Stimulated activated CD4-positive, alpha-beta T cell treated with anti-CD3 and anti-CD28 coated beads, Interleukin-1b, Interleukin-23, amount 100 ng/mL, for 4 hours (primary cell): Measurements from ENCODE around the gene GRHL3.

Source experiments
- DNase-seq, 2 donors: peaks; one replicate each; pipeline ENCODE4 v3.0.0-alpha.2; 2020; ENCODE audit warnings: low read depth in 2 of 2

The GRHL3 gene

DNA sequence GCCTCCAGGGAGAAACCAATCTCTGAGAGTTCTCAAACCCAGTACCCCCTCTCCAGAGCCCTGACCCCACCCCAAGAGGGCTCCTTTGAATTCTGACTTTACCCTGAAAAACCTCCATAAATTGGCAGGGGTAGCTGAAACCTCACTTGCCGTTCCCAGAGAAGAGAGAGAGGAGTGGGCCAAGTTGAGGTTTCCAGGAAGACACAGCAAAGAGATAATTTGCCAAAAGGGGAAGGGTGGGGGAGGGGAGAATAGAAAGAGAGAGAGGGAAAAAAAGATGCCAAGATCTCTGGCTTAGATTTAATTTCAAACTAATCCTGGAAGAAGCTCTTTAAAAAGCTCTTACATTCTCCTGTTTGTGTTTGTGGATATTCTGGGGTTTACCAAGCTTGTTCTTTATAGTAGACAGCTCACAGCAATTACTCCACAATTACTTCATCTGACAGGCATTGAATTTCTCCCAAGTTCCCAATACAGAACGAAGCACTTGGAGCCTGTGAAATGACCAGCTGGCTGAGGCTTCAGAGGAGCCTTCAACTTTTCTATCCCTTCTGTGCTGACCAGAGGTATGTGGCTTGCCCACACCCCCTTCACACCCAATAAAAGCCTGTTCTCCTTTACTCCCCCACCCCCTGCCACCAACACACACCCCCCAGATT lies 1.1 kb upstream of the GRHL3 start:
- no peak for DNase-seq

DNA sequence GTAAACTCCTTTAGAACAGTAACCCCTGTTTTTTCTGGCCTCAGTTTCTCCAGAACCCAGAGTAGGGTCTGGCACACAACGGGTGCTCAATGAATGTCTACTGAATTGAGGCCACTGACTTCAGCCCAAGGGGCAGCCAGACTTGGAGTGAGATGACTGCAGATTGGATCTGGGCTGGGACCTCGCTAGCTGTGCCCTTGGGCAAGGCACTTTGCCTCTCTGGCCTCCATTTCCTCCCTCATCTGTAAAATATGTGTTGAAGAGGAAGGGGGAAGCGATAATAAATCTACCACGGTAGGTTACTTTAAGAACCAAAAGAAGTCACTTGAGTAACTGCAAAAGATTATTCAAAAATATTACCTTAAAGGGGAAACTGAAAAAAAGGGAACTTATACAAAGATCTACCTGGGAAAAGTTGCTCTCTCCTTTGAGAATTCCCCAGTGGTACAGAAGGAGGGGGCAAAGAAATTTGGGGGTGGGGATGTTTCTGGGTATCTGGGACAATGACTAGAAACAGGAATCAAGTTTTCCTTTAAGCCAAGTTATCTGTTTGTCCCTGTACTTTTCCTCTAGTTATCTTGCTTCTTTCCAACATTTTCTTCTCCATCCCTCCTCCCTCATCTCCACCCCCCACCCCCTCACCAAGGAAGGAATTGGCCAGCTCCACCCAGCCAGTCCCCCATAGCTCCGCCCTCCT lies 394 bp upstream of the GRHL3 start:
- no peak for DNase-seq

DNA sequence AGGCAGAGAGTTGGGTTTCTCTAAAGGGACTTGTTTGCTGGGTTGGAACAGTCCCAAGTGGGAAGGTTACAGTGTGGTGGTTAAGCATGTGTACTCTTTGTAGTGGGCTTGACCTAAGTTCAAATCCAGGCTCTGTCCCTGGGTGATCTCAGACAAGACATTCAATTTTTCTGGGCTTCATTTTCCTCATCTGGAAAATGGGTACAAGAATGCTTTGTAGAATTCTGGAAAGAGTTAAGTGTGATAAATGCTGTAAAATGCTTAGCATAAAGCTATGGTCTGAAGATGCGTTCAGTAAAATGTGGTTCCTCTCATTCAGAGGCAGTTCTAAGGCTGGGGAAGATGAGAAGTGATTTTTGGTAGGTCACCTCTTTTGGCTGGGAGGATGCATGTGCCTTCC lies 805 bp downstream of the GRHL3 start:
- DNase-seq, result no peak

DNA sequence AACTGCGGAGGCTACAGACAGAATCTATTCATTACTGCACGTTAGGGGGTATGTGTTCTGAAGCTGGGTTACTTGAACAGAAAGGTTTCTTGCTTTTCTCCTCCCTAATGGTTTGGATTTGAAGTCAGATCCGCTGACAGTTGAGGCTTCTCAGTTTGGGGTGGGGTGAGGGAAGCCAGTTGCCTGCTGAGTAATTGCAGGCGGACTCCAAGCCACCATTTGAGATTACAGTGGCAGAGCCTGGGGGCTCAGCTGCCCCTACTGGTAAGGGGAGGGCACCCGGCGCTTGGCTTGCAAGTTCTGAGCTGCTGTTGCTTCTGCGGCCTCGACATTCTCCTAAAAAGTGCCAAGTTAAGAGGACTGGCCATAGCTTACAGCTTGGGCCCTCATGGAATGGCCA lies 2.0 kb downstream of the GRHL3 start:
- no peak for DNase-seq

DNA sequence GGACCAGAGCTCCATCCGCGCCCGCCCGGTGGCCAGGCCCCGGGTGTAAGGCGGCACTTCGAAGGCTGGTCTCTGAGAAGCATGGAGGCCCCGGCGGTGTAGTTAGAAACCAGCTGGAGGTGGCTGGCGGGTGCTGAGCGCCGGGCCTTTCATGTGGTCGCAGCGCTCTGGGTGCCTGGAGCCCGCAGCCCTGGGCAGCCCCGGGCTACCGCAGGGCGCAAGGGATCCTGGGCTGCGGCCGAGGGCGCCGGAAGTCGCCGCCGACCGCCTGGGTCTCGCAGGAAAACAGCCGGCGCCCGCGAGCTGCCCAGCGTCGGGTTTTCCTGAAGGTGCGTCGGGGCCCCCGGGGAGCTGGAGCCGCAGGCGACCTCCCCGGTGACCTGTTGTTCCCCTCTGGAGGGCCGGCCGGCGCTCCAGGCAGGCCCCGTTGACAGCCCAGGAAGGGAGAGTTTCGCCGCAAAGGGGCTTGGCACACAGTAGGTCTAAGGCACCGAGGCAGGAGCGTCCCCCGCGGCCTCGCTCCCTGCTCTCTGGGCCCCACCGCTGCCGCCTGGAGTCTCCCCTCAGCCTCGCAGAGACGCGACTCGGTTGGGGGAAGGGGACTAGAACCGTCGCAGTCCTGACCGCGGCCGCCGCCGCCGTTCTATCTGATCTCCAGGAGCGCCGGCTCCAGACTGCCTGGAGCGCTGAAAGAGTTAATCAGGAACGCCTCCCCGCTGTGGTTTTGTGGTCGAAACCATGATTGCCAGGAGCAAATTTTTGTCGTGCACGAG lies 2.7 kb downstream of the GRHL3 start:
- DNase-seq, result peak; percentile 37 to 49

DNA sequence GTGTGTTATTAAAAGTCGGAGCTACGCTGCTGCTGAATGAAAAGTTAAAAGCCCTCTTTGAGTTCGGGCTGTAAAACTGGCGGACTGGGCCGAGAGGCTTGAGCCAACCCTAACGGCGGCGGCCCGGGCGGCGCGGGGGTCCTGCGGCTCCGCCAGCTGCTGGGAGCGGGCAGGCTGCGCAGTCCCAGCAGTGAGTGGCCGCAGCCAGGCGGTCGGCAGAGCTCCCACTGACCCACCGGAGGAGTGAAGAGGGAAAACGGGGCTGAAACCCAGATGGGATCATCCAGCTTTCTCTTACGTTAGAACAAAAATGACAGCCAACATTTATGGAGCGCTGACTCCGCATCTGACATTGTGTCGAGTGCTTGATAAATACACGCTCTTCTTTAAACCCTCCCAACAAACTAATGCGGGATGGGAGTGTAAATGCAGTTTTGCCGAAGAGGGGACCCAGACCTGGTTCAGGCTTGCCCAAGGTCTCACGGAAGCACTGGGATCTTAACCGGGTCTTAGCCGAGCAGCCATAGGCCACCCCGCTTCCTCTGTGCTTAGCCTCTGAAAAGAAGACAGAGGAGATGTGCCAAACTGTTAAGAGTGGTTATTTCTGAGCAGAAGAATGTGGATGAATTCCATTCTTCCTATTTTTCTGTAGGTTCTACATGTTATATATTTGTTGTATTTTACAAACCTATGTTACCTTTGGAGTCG lies 3.5 kb downstream of the GRHL3 start:
- DNase-seq, result no peak

DNA sequence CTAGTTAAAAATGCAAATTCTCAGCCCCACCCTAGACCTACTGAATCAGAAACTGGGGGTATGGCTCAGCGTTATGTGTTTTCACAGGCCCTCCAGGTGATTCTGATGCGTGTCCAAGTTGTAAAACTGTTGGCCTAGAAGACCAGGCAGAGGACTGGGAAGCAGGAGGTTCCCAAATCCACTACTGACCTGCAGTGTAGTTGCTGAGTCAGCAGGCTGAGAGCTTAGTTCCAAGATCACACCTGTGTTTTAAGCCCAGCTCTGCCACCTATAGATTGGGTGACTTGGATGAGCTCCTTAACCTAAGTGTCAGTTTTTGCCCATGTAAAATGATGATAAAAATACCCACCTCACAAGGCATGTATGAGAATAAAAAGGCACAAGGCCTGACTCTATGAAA lies 4.1 kb downstream of the GRHL3 start:
- no peak for DNase-seq

DNA sequence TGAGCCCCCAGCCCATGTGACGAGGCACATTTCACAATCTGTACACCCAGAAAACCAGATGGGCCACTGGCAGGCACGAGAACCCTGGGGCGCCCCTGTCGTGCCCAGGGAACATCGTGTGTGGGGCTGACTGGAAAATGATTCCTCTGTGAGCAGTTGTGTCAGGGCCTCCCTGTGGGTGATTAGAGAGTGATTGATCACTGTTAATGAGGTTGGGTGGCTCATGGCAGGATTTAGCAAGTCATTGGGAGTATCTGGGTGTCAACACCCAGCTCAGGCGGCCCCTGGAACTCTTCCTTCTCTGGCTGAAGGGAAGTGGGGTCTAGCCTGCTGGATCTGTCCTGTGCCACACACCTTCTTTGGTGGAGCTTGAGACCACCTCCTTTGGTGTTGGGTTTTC lies 5.7 kb downstream of the GRHL3 start:
- no peak for DNase-seq

DNA sequence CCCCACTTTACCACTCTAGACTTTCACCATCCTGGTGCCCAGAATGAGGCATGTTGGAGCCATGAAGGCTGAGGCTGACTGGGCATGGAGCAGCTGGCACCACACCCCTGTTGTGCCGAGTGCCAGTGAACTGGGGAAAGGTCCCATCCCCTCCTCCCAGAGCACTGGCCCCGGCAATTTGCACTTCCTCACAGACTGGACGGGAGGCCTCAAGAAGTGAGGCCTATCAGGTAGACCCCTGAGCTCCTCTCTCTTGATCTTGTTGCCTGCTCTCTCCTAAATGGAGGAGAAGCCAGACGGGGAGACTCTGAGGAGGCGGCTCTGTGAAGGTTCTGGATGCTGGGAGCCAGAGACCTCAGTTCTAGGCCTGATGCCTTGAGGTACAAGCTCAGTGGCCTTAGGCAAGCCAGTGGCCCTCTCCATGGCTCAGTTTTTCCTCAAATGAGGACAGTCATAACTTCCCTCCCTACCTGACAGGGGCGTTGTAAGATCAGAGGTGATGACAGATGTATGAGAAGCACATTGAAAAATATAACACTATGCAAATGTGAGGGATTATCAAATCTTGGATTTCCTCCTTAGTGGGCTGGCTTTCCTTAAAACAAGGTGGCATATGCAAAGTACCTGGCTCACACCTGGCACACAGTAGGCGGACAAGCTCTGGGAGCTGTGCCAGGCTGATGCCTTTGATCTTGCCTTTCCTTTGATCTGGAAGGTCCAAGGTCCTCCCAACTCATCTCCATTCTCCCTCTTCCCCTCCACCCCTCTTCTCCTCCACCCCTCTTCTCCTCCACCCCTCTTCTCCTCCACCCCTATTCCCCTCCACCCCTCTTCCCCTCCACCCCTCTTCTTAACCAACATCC lies 6.7 kb downstream of the GRHL3 start:
- no peak for DNase-seq

DNA sequence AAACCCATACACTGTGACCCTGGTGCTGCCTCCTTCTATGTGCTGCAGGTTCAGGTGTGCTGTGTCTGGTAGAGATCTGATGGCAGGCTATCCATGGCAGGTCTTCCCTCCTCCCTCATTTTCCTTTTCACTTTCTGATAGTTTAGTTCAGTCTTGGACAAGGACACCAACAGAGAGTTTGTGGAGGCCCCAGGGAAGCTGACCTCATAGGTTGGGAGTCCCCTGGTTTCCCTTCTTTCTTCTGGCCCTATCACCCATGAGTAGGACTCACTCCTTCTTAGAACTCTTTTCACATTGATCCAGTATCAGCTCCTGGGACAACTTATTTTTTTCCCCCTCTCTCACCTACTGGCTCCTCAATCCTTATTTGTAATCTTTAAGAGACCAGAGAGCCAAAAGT lies 8.3 kb downstream of the GRHL3 start:
- no peak for DNase-seq

DNA sequence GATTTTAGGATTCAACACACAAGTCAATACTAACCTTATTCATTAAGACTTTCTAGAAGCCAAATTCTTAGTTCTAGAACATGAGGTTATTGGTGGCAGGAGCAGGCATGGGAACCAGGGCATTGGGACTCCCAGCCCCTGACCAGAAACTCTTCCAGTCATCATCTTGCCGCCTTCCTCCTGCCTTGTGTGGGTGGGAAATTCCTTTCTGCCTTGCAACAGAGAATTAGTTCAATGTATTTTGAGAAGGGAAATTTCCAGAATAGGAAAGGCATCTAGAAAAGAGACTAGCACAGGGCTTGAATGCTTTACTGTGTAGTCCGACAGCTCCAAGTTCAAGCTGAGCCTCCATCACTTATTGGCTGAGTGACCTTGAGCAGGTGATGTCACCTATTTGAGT lies 8.7 kb downstream of the GRHL3 start:
- DNase-seq, result no peak

DNA sequence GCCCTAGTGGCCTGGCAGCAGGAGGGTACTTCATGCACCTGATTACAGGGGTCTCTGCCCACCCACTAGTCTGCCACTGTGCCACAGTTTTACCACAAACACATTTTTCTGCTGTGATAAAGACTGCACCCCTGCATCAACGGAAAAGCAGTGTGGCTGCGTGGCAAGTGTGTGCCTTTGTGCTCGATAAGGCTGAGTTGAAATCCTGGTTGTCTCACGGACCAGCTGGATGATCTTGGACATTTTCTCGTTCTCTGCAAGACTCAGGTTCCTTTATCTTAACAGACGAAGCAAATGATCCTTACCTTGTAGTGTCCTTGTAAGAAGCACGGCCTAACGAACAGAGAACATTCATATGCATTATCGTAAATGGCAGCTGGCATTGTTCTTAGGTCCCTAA lies 10.2 kb downstream of the GRHL3 start:
- no peak for DNase-seq

DNA sequence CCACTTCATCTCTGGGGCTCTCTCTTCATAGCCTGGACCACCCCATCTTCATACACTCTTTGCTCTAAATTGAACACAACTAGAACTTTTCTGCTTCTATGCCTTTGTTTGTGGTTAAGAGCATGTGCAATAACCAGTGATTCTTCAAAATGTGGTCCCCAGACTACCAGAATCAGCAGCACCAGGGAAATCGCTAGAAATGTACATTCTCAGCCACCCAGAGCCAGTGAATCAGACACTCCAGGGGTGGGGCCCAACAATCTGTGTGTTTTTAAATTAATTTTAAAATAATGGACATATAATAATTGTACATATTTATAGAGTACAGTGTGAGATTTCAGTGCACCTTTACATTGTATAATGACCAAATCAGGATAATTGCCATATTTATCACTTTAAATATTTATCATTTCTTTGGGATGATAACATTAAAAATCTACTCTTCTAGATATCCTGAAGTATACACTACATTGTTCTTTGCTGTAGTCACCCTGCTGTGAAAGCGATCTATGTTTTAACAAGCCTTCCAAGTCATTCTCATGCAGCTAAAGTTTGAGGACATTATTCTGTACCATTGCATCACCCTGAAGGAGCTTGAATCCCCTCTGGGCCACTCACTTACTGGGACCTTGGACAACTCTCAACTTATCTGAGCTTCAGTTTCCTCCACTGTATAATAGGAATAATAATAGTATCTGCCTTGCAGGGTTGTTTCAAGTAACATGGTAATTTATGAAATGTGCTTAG lies 10.8 kb downstream of the GRHL3 start:
- no peak for DNase-seq

DNA sequence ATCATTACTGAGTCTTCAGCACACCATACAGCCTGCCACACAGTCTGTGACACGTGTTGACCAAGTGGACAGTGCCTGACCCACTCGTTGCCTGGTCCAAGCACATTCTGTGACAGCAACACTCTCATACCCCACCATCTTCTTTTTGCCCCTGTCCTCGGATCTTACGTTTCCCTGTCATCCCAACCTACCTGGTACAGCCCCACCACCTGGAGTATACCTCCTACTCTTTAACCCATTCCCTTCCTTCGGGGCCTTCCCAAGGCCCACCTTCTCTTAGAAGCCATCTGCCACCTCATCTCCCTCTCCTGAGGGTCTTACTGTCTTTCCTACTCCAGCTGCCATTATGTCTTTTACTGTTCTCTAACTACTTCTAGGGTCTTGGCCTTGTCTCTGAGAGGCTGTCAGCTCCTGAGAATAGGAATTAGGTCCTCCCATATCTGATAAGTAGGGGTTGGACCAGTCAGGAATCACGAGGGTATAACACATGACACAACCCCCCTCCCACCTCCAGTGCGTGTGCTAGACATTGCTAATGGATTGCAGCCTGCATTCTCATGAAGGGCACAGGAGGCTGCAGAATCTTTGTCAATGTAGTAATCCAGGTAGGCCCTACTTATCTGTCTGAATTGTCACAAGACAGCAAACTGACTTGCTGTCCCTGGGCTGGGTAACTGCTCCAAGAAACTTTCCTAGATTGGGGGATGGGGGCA lies 13.0 kb downstream of the GRHL3 start:
- no peak for DNase-seq

DNA sequence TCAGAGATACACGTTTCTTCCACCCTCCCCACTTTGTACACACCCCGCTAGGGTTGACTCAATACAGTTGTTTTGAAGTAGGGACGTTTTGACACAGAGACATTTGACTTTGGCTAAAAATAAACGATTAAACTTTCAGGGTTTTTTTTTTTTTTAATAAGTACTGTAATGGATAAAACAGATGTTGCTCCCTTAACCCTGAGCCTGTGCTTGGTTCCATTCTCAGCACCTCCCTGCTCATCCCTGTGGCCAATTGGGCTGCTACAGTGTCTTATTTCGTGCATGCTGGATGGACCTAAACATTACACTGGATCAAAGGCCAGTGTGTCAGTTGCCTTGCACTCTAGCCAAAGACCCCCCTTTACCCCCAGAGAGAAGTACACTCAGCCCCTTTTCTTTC lies 16.9 kb downstream of the GRHL3 start:
- DNase-seq, result no peak

DNA sequence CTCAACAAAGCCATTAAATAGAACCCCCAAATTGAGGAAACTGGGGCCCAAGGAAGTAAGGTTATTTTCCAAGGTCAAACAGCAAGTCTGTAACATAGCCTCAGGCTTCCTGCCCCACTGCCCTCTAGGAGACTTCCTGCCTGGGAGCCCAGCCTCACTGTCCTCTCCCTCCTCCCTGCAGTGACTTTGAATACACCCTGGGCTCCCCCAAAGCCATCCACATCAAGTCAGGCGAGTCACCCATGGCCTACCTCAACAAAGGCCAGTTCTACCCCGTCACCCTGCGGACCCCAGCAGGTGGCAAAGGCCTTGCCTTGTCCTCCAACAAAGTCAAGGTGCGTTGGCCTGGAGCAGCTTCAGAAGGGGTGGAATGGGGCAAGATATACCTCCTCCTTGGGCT lies 18.3 kb downstream of the GRHL3 start:
- DNase-seq, result no peak

DNA sequence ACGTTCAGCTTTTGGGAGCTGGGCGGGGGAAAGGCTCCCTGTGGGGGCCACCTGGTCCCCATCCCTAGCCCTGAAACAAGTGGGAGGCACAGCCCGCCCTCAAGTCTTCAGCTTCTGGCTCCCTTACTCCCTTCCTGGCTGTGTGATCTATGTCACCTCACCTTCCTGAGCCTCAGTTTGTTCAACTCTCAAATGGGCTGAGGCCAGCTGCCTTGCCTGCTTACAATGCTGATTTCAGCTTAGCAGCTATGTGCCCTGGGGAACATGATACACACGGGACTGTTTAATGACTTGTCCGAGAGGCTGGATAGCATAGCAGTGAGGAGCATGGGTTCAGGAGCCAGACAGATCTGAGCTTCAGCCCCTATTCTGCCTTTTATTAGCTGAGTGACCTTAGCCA lies 19.3 kb downstream of the GRHL3 start:
- no peak for DNase-seq

DNA sequence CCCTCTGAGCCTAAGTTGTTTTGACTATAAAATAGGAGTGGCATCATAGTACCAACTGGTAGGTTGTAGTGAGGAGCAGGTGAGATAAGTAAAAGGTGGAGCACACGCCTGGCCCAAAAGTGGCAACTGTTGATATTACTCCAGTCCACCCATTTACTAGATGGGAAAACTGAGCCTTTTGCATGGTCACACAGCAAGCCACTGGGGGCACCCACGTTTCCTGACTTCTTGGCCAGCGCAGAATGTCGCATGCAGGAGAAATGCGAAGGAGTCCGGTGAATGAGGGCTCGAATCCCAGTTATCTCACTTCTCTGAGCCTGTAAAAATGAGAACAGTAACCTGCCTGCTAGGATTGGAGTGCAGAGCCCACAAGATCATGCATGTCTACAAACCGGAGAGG lies 20.8 kb downstream of the GRHL3 start:
- DNase-seq, result no peak

DNA sequence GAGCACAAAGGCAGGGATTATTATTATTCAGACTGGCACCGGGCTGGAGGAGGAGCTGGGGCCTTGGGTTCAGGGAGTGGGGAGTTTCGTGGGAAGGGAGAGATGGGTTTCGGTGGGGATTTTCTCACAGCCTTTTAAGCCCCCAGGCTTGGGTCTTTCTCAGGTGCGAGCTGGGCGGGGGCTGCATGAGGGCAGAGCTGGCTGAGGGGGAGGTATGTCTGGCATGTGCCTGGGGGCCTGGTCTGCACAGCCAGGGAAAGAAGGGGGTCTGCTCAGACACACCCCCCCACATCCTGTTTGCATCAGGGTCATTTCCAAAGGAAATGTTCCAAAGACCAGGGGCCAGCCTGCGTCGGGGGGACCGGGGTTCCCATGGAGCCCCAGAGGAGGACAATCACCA lies 21.6 kb downstream of the GRHL3 start:
- no peak for DNase-seq

DNA sequence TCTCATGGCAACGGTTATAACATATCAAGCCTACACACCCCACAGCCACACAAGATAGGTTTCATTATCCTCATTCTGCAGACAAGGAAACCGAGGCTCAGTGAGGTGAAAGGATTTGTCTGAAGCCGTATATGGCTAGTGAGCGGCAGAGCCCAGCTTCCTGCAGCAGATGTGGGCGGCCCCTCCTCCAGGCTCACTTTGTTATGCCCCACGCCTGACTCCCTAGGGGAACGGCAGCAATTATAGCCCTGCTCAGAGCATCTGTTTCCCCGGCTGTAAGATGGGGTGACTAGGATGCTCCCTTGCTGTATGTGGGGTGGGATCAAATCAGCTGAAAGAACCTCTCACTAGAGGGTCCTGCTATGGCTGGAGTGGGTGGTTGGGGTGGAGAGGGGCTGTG lies 22.1 kb downstream of the GRHL3 start:
- DNase-seq, result no peak
